Stimulated activated CD8-positive, alpha-beta memory T cell treated with anti-CD3 and anti-CD28 coated beads, Interleukin-15, amount 100 ng/mL, for 48 hours (primary cell): ENCODE results near the gene HSD17B3.
"Not testable (repeated sequence)": the region's sequence is repeated elsewhere in the genome, so short reads cannot be mapped to it uniquely, and the experiment has no call there.

ENCODE experiments used
- DNase-seq, 2 donors: peaks; one replicate each; pipeline ENCODE4 v3.0.0-alpha.2; 2020; ENCODE audit warnings: low read depth in 2 of 2

The HSD17B3 gene

DNA sequence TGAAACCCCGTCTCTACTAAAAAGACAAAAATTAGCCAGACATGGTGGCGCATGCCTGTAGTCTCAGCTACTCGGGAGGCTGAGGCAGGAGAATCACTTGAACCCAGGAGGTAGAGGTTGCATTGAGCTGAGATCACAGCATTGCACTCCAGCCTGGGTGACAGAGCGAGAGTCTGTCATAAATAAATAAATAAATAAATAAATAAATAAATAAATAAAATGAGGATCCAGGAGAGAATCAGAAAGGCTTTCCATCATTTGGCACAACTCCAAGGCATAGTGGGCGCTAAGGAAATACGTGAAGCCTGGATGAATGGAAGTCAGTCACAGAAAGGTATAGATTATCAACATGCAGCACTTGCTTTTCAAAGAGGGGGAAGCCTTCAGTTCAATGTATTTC is 65.6 kb downstream of the HSD17B3 start:
- not testable (repeated sequence) for DNase-seq

DNA sequence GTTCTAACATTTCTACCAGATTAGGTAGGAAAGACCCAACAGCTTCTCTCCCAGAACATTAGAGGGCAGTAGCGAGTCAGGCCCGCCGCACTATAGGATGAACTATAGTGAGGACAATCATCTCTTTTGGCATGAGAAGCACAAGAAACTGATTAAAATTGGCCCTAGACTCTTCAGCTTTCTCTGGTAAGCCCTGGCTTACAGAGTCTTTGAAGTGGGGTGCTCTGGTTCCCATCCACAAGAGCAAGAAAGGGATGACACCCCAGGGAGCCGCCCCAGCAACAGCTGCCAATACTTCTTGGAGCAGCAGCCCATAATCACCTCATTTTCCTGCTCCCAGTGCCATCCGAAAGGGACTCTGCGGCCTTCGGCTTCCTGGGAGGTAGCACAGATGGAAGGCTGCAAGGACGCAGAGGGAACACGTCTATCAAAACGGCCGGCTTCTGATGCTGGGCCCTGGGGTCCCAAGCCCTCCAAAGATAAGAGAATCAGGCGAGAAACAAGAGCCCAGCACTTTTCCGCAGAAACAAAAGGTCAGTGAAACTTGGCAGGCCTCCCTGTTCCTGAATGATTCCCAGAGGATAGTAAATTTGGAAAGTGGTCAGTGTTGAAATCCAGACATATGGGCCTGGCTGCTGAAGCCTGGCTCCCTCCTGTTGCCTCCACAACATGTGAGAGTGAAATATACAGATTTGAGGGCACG is 69.3 kb downstream of the HSD17B3 start:
- no peak for DNase-seq

DNA sequence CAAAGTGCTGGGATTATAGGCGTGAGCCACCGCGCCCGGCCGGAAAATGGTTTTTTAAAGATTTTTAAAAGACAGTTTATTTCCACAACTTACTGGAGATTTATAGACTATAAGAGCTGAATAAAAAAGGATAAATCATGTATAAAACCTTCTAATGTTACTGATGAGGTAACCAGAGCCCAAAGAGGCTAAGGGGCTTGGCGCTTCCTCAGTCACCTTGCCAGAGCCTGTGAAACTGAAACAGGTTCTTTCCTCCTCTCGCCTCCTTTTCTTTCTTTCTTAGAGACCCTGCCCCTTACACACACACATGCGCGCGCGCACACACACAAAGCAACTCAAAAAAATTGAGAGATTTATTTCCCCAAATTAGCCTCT is 69.8 kb downstream of the HSD17B3 start:
- no peak for DNase-seq

DNA sequence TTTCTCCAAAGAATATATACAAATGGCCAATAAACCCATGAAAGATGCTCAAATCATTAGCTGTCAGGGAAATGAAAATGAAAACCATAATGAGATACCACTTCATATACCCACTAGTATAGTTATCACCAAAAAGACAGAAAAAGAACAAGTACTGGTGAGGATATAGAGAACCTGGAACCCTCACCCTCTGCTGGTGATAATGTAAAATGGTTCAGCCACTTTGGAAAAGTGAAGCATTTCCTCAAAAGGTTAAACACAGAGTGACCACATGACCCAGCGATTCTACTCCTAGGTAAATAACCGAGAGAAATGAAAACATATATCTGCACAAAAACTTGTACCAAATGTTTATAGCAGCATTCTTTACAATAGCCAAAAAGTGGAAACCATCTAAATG is 72.0 kb downstream of the HSD17B3 start:
- DNase-seq = no peak

DNA sequence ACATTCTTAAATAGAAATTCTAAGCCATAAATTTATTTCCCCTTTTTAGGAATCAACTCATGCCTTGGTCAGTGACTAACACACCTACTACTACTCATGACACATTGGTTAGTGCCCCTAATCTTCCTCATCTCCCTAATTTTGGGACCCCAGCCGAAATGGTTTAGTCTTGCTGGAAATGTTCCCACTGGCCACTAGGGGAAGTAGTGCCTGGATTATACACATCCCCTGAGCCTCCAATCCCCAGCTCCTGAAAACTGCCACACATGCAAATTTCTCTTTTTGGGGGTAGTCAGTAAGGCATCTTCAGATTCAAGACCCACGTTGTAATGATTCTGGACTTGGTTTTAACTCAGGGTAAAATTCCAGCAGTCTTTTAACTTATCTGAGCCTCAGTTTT is 79.8 kb downstream of the HSD17B3 start:
- no peak for DNase-seq

DNA sequence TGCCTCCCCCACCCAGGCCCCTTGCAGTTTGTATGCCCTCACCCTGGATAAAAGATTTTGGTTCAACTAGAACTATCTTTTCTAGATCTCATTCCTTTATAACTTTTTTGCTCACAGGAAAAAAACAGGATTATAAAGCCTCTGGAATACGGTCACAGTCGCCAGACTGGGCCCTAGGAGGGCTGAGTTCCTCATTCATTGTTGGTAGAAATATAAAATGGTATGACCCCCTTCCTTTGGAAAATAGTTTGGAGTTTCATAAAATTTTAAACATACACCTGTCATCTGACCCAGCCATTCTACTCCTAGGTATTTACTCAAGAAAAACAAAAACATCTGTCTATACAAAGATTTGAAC is 82.1 kb downstream of the HSD17B3 start:
- DNase-seq = no peak

DNA sequence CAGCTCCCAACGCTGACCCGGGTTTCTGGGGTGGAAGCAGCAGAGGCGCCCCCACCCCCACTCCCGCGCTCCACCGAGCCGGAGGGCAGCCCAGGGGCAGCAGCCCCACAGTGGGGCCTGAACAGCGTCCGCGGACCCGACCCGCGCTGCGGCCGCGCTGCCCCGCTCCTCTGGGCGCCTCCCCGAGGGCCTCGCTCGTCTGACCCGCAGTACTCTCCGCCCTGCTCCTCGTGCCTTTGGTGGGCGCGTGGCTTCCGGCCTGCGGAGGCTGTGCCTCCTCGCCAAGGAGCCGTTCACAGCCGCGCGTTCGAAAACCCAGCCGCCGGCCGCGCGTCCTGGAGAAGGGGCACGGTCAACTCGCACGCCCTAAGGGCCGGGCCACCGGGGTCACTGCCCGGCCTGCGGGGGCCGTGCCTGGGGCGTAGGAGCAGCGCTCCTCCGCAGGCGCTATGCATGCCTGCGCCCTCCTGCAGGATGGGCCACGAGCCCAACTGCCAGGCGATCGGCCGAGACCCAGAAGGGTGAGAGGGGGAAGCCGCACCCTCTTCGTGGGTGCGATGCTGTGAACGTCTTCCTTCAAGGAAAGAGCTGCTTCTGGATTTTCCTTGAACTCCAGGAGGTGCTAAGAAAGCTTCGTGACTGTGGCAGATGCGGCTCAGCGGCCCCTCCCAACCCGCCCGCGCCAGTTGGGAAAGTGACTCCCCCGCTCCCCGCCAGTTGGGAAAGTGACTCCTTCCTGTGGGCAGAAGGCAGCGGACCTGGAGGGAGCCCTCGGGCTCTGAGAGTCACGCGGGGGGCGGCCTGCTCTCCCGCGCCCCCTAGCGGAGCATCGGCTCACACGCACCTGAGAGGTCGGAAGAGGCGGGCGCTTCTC is 82.7 kb downstream of the HSD17B3 start:
- peak in 1 of 2 donors; percentile 23 for DNase-seq

DNA sequence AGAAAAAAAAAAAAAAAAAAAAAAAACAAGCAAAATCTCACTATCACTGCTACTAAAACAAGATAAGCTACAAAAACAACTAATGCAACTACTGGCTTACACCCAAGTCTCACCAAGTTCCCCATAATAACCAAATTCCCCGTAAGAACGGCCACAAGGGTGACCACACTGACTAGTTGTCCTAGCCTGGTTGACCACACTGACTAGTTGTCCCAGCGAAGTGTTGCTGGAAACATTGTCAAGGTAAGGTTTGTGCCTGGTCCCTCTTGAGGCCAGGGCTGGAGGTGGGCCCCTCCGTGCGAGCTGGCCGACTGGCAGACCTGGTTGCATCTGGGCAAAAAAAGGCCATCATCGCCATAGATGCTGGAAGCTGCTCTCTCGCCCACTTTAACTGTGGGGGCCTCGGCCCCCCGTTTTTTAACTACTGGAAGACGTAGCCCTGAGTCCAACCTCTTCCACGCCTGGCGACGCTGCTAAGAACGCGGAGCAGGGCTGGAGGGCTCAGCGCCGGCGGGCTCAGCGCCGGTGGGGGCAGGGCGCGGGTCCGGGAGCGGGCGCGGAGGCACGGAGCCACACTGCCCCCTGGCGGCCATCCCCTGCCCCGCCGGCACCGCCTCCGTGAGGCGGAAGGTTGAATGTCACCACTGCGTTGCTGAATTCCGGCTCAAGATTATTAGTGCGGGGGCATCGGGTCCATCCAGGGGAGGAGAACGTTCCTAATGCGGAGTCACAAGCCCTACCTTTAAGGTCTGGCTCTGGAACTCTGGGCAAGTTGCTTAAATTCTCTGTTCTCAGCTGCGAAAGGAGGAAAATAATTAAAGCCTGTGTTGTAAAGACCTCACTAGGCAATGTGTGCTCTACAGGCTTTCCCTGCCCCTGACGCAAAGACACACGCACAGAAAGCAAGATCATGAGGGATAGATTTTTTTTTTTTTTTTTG is 84.0 kb downstream of the HSD17B3 start:
- peak; percentile 55 to 61 for DNase-seq

DNA sequence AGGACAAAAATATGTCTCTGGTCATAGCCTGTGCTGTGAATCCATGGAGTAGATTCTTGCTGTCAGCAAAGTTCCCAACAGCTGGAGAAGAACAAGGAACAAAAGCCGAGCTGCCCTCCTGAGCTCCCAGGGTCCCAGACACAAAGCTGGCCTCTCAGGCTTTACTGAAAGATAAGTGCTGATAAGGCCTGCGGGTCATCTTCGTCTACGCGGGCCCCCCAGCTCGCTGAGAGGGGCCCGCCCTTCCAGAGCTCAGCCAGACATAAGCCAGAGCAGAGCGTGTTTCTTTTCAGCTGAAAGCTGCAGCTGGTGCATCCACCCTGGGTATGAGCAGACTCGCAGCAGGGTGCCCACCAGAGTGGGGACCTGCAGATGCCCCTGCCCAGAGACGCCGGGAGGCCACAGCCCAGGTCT is 84.7 kb downstream of the HSD17B3 start:
- DNase-seq = no peak

DNA sequence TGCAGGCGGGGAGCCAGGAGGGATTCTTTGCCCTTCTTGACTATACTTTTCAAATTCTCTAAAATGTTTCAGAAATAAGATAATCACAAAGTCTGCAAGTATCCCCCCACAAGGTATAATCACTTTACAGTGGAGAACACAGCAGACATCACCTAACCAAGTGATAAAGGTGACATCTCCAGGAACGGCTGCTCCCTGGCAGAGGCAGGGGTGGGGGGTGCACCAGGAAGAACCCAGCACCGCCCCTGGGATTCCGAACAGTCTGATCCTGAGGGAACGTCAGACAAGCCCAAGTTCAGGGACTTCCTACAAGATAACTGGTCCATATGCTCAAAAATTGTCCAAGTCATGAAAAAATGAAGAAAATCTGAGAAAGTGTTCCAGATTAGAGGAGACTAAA is 85.4 kb downstream of the HSD17B3 start:
- DNase-seq = no peak

DNA sequence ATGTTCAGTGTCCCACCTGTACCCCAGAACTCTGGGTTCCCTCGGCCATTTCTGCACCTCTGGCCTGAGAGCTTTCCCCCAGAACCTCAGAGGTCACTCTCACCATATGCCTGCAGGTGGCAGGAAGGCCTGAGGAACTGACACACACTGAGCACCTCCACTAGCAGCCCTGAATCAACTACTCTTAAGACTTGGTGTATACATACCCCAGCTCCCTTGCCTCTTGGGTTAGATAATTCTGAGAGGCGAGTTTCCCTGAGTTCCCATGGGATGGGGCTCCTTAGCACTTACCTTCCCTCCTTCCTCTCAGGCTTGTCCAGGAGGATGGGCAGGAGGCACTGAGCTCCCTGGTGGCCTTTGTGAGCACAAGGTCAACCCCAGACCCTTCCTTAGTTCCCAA is 86.1 kb downstream of the HSD17B3 start:
- no peak for DNase-seq

DNA sequence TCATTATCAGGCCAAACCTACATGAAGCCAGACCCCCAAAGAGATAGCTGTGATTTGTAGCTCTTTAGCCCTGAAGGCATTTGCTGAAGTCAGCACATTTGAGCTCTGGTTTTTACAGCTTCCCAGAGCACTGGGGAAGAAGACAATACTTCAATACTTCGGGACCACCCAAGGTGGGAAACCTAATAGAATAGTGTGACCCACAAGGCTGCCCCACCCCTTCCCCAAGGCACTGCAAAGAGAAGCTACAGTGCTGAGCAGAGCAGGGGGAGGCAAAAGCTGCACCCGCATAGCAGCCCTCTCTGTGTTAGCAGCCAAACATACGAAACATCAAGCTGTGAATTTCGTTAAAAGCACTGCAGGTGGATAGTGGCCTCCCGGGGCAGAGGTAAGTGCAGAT is 87.3 kb downstream of the HSD17B3 start:
- DNase-seq = no peak

DNA sequence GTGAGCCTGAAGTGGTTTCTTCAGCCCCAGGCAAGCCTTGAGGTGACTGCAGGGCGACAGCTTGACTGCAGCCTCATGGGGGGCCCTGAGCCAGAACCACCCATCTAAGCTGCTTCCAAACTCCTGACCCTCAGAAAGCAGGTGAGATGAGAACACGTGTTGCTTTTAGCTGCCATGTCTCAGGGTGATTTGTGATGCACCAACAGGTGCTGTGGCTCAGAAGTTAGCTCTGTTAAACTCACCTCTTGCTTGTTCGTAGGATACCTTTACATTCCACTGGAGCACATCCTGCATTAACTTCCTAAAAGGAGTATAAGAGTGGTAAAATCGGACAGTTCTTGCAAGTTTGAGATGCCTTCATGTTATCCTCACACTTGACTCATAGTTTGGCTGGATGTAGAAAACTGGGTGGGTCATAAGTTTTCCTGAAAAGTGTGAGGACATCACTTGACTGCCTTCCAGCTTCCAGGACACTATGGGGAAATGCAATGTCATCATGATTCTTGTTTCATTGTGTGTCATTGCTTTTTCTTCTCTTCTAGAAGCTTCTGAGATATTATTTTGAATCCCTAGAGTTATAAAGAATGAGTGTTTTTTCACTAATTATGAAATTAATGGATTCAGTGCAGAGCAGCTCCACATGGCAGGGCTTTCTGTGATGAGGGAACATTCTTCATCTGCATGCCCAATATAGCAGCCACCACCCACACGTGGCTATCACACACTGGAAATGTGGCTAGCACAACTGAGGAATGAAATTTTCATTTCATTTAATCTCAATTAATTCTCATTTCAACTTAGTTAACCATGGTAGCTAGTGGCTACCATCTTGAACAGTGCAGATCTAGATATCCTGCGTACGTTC is 92.3 kb downstream of the HSD17B3 start:
- DNase-seq = no peak

DNA sequence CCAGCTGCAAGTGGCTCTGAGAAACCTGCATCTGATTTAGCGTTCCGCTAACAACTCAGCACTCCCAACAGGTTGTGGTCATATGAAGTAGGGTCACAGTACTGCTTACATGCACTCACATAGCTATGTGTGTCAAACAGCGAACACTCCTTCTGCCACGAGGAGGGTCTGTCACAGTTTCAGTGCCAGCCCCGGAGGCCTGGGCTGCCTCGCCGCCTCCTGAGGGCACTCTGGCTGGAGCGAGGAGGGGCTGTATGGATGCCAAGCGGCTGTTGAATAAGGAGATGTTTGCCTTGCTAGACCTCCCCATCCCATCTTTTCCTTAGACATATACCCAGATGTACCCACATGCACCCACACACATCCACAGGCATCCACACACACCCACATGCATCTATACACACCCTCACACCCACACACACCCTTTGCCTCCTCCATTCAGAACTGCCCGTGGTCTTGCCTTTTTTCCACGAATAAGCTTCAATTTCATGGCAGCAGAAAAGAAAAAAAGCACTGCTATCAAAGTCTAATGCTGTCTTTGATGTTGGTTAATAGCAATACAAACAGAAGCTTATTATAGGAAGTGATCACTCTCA is 95.7 kb downstream of the HSD17B3 start:
- no peak for DNase-seq

DNA sequence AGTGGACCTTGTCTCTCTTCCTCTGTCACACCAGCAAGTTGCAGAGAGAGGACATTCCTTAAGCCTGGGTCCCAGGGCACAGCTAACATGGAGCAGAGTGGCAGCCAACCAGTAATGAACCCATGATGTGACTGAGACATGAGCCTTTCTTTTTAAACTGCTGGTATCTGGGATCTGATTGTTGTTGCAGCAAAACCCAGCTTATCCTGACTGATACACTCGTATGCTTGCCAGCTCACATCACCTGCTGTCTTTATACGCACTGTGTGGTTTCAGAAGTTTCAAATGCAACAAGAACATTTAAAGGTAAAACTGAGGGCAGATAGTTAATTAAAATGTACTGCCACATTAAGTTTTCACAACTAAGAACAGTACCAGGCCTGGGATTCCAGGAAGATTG is 97.1 kb downstream of the HSD17B3 start:
- no peak for DNase-seq

DNA sequence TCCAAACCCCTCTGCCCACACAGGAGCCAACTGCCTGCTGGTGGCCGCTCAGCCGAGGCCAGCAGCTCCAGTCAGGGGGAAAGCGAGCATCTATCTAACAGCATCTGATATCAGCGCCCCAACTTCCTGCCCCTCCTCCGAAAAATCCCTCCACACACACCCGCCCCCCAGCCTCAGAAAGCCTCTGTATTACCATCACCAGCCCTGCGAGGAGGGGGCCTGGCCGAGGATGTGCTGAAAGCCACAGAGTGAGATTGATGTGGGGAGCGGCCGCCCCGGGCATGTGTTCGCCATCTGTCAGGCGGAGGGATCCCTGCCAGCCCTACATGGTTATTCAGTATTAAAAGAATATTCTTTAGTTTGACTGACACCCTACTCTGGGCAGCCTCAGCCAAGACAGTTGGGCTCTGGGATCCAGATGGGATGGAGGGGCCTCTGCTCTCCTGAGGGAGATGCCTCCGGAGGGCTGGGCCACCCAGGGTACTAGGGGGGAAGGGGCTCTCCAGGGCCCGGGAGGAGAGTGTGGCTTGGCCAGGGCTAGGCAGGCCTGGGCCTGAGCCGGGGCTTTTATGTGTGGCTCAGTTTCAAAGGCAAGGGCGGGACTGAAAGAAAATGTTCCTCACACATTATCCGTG is 98.0 kb downstream of the HSD17B3 start:
- DNase-seq = no peak

DNA sequence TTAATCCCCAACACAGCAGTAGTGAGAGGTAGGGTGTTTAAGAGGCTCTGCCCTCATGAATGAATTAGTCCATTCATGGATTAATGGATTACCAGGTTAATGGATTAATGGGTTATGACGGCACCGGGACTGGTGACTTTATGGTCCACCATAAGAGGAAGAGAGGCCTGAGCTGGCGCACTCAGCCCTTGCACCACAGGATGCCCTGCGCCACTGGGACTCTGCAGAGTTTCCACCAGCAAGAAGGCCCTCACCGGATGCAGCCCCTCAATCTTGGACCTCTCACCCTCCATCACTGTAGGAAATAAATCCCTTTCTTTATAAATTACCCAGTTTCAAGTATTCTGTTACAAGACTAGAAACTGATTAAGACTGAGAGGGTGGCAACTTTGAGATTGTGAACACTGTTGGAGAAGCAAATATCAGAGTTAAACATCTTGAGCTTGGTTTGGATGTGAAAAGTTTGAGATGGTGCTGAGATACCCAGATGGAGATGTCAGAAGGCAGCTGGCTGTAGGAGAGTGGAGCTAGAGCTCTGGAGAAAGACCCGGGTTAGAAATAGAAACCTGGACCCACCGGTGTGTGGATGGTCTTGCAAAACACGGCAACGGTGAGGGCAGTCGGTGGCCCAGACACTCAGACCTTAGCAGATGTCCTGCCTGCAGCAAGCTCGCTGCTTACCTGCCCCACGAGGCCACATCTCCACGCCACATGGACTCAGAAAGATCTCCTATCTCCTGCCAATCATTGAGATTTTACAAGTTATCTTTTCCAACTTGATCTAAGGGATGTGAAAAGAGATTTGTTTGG is 98.8 kb downstream of the HSD17B3 start:
- no peak for DNase-seq

DNA sequence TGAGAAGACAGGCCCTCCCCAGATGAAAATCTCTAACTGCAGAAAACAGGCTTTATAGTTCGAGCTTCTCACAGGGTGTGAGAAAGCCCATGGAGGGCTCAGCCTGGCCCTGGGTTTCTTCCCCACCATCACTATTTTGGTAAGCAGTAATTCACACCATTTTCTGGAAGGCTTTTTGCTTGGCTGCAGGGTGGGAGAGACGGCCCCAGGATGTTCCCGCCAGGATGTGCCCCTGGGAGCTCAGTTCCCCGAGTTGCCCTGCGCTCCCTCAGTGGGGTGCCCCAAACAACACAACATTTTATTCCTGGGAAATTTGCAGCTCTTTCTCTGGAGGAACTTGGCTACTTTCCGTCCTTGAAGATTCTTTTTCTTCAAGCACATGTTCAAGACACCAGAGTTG is 100.8 kb downstream of the HSD17B3 start:
- DNase-seq = no peak

DNA sequence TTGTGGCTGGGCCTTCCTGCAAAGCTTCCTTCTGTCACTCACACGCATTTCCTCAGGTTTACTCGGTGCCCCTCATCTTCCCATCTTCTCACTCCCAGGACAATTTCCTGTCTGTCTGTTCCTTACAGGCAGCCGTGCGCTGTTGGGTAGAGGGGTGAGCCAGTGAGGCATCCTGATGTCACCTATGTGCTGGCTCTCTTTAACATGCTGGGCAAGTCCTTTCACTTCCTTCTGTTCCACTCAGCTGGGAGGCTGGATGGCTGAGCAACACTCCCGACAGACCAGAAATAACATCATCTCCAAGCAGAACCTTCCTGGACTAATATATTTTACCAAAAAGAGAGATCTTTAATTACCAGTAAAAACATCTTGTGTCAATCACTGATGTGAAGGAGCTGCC is 103.0 kb downstream of the HSD17B3 start:
- no peak for DNase-seq

DNA sequence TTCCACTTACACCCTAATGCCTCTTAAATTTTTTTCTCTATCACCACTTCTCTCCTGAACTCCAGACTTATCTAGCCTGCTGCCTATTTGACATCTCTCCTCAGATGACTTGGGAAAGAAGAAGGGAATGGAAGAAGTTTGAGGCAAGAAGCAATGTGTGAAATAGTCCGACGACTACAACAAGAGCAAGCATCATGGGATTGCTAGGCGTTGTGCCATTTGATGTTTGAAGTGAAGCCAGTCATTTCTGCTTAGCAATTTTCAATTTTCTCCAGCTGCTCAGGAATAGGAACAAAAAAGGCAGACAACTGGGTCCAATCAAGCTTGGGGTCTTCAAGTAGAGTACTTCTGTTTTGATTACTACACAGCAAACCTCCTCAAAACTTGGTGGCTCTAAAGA is 106.4 kb downstream of the HSD17B3 start:
- no peak for DNase-seq
